ENCODE data around the gene PMF1.
A peak's percentile ranks its signal among the peaks of the same experiment; 100 is the strongest.

PMF1 gene

DNA sequence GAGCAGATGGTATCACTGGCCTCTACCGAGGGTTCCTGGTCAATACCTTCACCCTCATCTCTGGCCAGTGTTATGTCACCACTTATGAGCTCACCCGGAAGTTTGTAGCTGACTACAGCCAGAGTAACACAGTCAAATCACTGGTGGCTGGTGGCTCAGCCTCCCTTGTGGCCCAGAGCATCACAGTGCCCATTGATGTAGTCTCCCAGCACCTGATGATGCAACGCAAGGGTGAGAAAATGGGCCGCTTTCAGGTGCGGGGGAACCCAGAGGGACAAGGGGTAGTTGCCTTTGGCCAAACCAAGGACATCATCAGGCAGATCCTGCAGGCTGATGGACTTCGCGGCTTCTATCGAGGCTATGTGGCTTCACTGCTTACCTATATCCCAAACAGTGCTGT is 12.8 kb upstream of the PMF1 start:
- Histone ChIP-seq H2AK5ac (ENCODE audit: low read length) (no peak overlapping the region), H3K27ac (ENCODE audit: low read depth, low read length) (no peak overlapping the region), H3K9ac (ENCODE audit: low read length) (no peak overlapping the region), H3K79me2 (ENCODE audit: control insufficient read depth, insufficient read depth, low read length) (peaks cover 32% of the 10 kb centered on the region), H2BK5ac (ENCODE audit: low read length) (no peak overlapping the region), H3K4ac (ENCODE audit: low read depth, low read length) (no peak overlapping the region), H3K23ac (ENCODE audit: low read length) (no peak overlapping the region), H3K27me3 (ENCODE audit: insufficient read depth, low read length, poor library complexity) (no peaks in the 10 kb centered on the region), H4K5ac (ENCODE audit: low read length) (no peak overlapping the region), H3K36me3 (ENCODE audit: control insufficient read depth, insufficient read depth, low read length) (peaks cover 15% of the 10 kb centered on the region), H3K18ac (ENCODE audit: low read length) (no peak overlapping the region), H3K4me1 (ENCODE audit: control insufficient read depth, low read depth, low read length) (no peaks in the 10 kb centered on the region), H3K4me3 (ENCODE audit: low read length) (no peak overlapping the region), H3K79me1 (ENCODE audit: low read length) (peaks cover 46% of the 10 kb centered on the region), H2BK120ac (ENCODE audit: low read depth, low read length) (no peak overlapping the region), H3K4me2 (ENCODE audit: low read length) (no peak overlapping the region), H3K56ac (ENCODE audit: low read length) (no peak overlapping the region), H4K8ac (ENCODE audit: low read depth, low read length) (no peak overlapping the region), H2BK15ac (replicated peaks; ENCODE audit: low read depth) (no peak overlapping the region)
- DNase-seq, result no peak
- no CpG with 5 or more reads among the region's 8 CpGs for WGBS (ENCODE audit: extremely low coverage, insufficient coverage, low lambda C conversion rate)

DNA sequence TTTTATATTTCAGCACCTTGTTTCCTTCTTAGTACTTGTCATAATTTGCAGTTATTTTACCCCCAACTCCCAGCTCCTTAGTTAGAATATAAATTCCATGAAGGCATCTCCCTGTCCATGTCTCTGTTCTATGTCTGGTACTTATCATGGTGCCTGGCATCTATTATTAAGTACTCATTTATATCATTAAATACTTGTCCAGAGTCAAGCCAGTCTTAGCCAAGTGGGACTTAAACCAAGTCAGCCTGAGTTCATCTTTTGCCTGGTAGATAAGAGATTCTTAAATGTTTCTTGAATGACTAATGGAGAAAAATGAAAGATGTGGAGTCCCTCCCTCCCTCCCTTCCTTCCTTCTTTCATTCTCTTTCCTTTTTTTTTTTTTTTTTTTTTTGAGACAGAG is 9.5 kb upstream of the PMF1 start:
- peaks cover 27% of the 10 kb centered on the region for H3K79me1 ChIP-seq (ENCODE audit: low read length)
- H2BK120ac ChIP-seq (ENCODE audit: low read depth, low read length), result no peak overlapping the region
- H3K36me3 ChIP-seq (ENCODE audit: control insufficient read depth, insufficient read depth, low read length), result peaks cover 12% of the 10 kb centered on the region
- no peak overlapping the region for H3K27ac ChIP-seq (ENCODE audit: low read depth, low read length)
- no peak overlapping the region for H3K4me2 ChIP-seq (ENCODE audit: low read length)
- no peak overlapping the region for H3K9ac ChIP-seq (ENCODE audit: low read length)
- H3K23ac ChIP-seq (ENCODE audit: low read length), result no peak overlapping the region
- no peak overlapping the region for H4K5ac ChIP-seq (ENCODE audit: low read length)
- H2BK15ac ChIP-seq (replicated peaks; ENCODE audit: low read depth), result no peak overlapping the region
- H2BK5ac ChIP-seq (ENCODE audit: low read length), result no peak overlapping the region
- H3K27me3 ChIP-seq (ENCODE audit: insufficient read depth, low read length, poor library complexity), result no peaks in the 10 kb centered on the region
- H3K18ac ChIP-seq (ENCODE audit: low read length), result no peak overlapping the region
- no peak overlapping the region for H3K56ac ChIP-seq (ENCODE audit: low read length)
- H3K79me2 ChIP-seq (ENCODE audit: control insufficient read depth, insufficient read depth, low read length), result peaks cover 8% of the 10 kb centered on the region
- no peak overlapping the region for H3K4me3 ChIP-seq (ENCODE audit: low read length)
- no peak overlapping the region for H4K8ac ChIP-seq (ENCODE audit: low read depth, low read length)
- DNase-seq, result no peak
- no peak overlapping the region for H2AK5ac ChIP-seq (ENCODE audit: low read length)
- no peak overlapping the region for H3K4ac ChIP-seq (ENCODE audit: low read depth, low read length)
- H3K4me1 ChIP-seq (ENCODE audit: control insufficient read depth, low read depth, low read length), result no peaks in the 10 kb centered on the region

DNA sequence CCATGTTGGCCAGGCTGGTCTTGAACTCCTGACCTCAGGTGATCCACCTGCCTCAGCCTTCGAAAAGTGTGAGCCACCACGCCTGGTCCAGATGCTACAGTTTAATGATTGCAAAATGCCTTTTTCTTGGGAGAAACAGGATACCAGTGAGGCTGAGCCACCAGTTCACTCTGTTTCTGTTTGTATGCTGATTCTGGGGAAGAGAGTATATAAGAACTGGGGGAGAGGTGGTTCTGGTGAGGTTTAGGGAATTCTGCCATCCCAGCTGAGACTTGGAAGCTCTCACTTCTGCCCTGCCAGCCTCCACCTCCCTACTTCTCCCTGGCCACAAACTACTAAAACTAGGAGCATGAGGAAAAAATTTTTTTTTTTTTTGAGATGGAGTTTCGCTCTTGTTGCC is 8.1 kb upstream of the PMF1 start:
- Histone ChIP-seq H3K4me3 (ENCODE audit: low read length) (no peak overlapping the region), H3K4me2 (ENCODE audit: low read length) (no peak overlapping the region), H3K27ac (ENCODE audit: low read depth, low read length) (no peak overlapping the region), H3K79me1 (ENCODE audit: low read length) (peaks cover 16% of the 10 kb centered on the region), H3K9ac (ENCODE audit: low read length) (no peak overlapping the region), H4K8ac (ENCODE audit: low read depth, low read length) (no peak overlapping the region), H2BK5ac (ENCODE audit: low read length) (no peak overlapping the region), H3K18ac (ENCODE audit: low read length) (no peak overlapping the region), H3K79me2 (ENCODE audit: control insufficient read depth, insufficient read depth, low read length) (peaks cover 4% of the 10 kb centered on the region), H4K5ac (ENCODE audit: low read length) (no peak overlapping the region), H3K56ac (ENCODE audit: low read length) (peak overlapping the region; percentile 15), H3K27me3 (ENCODE audit: insufficient read depth, low read length, poor library complexity) (no peaks in the 10 kb centered on the region), H3K36me3 (ENCODE audit: control insufficient read depth, insufficient read depth, low read length) (peaks cover 11% of the 10 kb centered on the region), H3K4me1 (ENCODE audit: control insufficient read depth, low read depth, low read length) (no peaks in the 10 kb centered on the region), H3K4ac (ENCODE audit: low read depth, low read length) (no peak overlapping the region), H2BK120ac (ENCODE audit: low read depth, low read length) (no peak overlapping the region), H3K23ac (ENCODE audit: low read length) (no peak overlapping the region), H2AK5ac (ENCODE audit: low read length) (no peak overlapping the region), H2BK15ac (replicated peaks; ENCODE audit: low read depth) (no peak overlapping the region)
- DNase-seq, result no peak
- no CpG with 5 or more reads among the region's 3 CpGs for WGBS (ENCODE audit: extremely low coverage, insufficient coverage, low lambda C conversion rate)

DNA sequence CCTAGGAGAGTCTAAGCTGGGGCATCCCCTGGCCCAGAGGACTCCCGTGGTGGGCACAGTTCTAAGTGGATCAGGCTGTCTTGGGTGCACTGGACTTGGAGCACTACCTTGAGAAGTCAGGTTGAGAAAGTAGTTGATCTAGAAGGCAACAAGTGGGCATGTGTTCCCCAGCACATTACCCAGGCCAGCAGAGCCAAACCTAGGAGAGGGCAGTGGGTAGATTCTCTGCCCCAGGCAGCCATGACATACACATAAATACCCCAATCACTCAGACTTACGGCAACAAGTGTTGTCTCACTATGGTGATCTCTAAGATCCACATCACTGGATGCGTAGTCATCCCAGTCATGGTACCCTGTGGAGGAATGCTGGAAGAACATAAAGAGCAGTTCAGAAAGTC is 1.6 kb upstream of the PMF1 start:
- no peak overlapping the region for H3K23ac ChIP-seq (ENCODE audit: low read length)
- no peak overlapping the region for H2BK5ac ChIP-seq (ENCODE audit: low read length)
- peaks cover 7% of the 10 kb centered on the region for H3K79me2 ChIP-seq (ENCODE audit: control insufficient read depth, insufficient read depth, low read length)
- DNase-seq, result no peak
- no peak overlapping the region for H3K56ac ChIP-seq (ENCODE audit: low read length)
- peaks cover 4% of the 10 kb centered on the region for H3K79me1 ChIP-seq (ENCODE audit: low read length)
- no peak overlapping the region for H3K4me3 ChIP-seq (ENCODE audit: low read length)
- H2BK120ac ChIP-seq (ENCODE audit: low read depth, low read length), result no peak overlapping the region
- H2BK15ac ChIP-seq (replicated peaks; ENCODE audit: low read depth), result no peak overlapping the region
- no peak overlapping the region for H3K27ac ChIP-seq (ENCODE audit: low read depth, low read length)
- no peak overlapping the region for H4K5ac ChIP-seq (ENCODE audit: low read length)
- H3K4me2 ChIP-seq (ENCODE audit: low read length), result no peak overlapping the region
- peaks cover 5% of the 10 kb centered on the region for H3K36me3 ChIP-seq (ENCODE audit: control insufficient read depth, insufficient read depth, low read length)
- H2AK5ac ChIP-seq (ENCODE audit: low read length), result no peak overlapping the region
- no peak overlapping the region for H3K4ac ChIP-seq (ENCODE audit: low read depth, low read length)
- no peak overlapping the region for H3K18ac ChIP-seq (ENCODE audit: low read length)
- H3K4me1 ChIP-seq (ENCODE audit: control insufficient read depth, low read depth, low read length), result peaks cover 3% of the 10 kb centered on the region
- no peaks in the 10 kb centered on the region for H3K27me3 ChIP-seq (ENCODE audit: insufficient read depth, low read length, poor library complexity)
- H3K9ac ChIP-seq (ENCODE audit: low read length), result no peak overlapping the region
- no peak overlapping the region for H4K8ac ChIP-seq (ENCODE audit: low read depth, low read length)
- WGBS (ENCODE audit: extremely low coverage, insufficient coverage, low lambda C conversion rate), result no CpG with 5 or more reads among the region's 3 CpGs

DNA sequence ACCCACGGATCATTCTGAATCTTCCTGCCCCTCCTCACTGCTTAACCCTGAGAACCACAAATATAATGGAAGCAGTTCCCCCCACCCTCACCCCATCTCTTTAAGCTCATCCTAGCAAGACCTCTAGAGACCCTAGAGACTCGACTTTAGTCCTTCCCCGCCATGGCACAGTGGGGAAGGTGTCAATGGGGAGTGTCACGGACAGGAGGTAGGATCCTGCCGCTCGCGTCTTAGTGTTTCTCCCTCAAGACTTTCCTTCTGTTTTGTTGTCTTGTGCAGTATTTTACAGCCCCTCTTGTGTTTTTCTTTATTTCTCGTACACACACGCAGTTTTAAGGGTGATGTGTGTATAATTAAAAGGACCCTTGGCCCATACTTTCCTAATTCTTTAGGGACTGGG is 677 bp upstream of the PMF1 start:
- H3K79me2 ChIP-seq (ENCODE audit: control insufficient read depth, insufficient read depth, low read length), result peaks cover 7% of the 10 kb centered on the region
- WGBS (ENCODE audit: extremely low coverage, insufficient coverage, low lambda C conversion rate), result no CpG with 5 or more reads among the region's 9 CpGs
- peak overlapping the region; percentile 87 for H4K8ac ChIP-seq (ENCODE audit: low read depth, low read length)
- peak overlapping the region; percentile 43 for H3K4ac ChIP-seq (ENCODE audit: low read depth, low read length)
- peak overlapping the region; percentile 42 for H2BK5ac ChIP-seq (ENCODE audit: low read length)
- no peak overlapping the region for H3K4me3 ChIP-seq (ENCODE audit: low read length)
- H3K9ac ChIP-seq (ENCODE audit: low read length), result peak overlapping the region; percentile 78
- H2BK15ac ChIP-seq (replicated peaks; ENCODE audit: low read depth), result no peak overlapping the region
- no peak overlapping the region for H2BK120ac ChIP-seq (ENCODE audit: low read depth, low read length)
- H3K18ac ChIP-seq (ENCODE audit: low read length), result no peak overlapping the region
- peak overlapping the region; percentile 68 for H4K5ac ChIP-seq (ENCODE audit: low read length)
- H3K4me2 ChIP-seq (ENCODE audit: low read length), result peak overlapping the region; percentile 28
- H2AK5ac ChIP-seq (ENCODE audit: low read length), result peak overlapping the region; percentile 54
- H3K27ac ChIP-seq (ENCODE audit: low read depth, low read length), result no peak overlapping the region
- H3K56ac ChIP-seq (ENCODE audit: low read length), result peak overlapping the region; percentile 82
- peaks cover 5% of the 10 kb centered on the region for H3K36me3 ChIP-seq (ENCODE audit: control insufficient read depth, insufficient read depth, low read length)
- no peak for DNase-seq
- no peak overlapping the region for H3K23ac ChIP-seq (ENCODE audit: low read length)
- no peaks in the 10 kb centered on the region for H3K27me3 ChIP-seq (ENCODE audit: insufficient read depth, low read length, poor library complexity)
- H3K4me1 ChIP-seq (ENCODE audit: control insufficient read depth, low read depth, low read length), result peaks cover 3% of the 10 kb centered on the region
- H3K79me1 ChIP-seq (ENCODE audit: low read length), result peaks cover 4% of the 10 kb centered on the region

DNA sequence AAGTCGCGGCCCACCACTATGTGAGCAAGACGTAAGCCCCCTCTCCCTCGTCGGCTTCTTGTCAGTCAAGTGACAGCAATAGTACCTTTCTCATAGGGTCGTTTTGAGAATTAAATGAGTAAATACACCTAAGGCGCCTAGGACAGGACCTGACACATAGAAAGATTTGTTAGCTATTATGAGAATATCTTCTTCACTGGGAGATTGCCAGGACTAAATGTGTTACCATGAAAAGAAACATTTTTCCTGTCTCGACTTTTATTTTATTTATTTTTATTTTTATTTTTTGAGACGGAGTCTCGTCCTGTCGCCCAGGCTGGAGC is 798 bp downstream of the PMF1 start:
- H3K56ac ChIP-seq (ENCODE audit: low read length), result peak overlapping the region; percentile 100
- H4K8ac ChIP-seq (ENCODE audit: low read depth, low read length), result no peak overlapping the region
- H3K79me1 ChIP-seq (ENCODE audit: low read length), result peaks cover 4% of the 10 kb centered on the region
- H3K27me3 ChIP-seq (ENCODE audit: insufficient read depth, low read length, poor library complexity), result no peaks in the 10 kb centered on the region
- no peak overlapping the region for H2BK15ac ChIP-seq (replicated peaks; ENCODE audit: low read depth)
- peaks cover 3% of the 10 kb centered on the region for H3K36me3 ChIP-seq (ENCODE audit: control insufficient read depth, insufficient read depth, low read length)
- H3K4me1 ChIP-seq (ENCODE audit: control insufficient read depth, low read depth, low read length), result peaks cover 5% of the 10 kb centered on the region
- peak overlapping the region; percentile 14 for H3K4me2 ChIP-seq (ENCODE audit: low read length)
- no peak overlapping the region for H2BK120ac ChIP-seq (ENCODE audit: low read depth, low read length)
- whole genome bisulfite sequencing (ENCODE audit: extremely low coverage, insufficient coverage, low lambda C conversion rate), result no CpG with 5 or more reads among the region's 11 CpGs
- H4K5ac ChIP-seq (ENCODE audit: low read length), result no peak overlapping the region
- DNase-seq, result no peak
- H3K4ac ChIP-seq (ENCODE audit: low read depth, low read length), result peak overlapping the region; percentile 43
- H3K79me2 ChIP-seq (ENCODE audit: control insufficient read depth, insufficient read depth, low read length), result peaks cover 7% of the 10 kb centered on the region
- H2AK5ac ChIP-seq (ENCODE audit: low read length), result no peak overlapping the region
- peak overlapping the region; percentile 99 for H3K9ac ChIP-seq (ENCODE audit: low read length)
- H3K23ac ChIP-seq (ENCODE audit: low read length), result no peak overlapping the region
- H2BK5ac ChIP-seq (ENCODE audit: low read length), result no peak overlapping the region
- peak overlapping the region; percentile 90 for H3K27ac ChIP-seq (ENCODE audit: low read depth, low read length)
- peak overlapping the region; percentile 83 for H3K18ac ChIP-seq (ENCODE audit: low read length)
- H3K4me3 ChIP-seq (ENCODE audit: low read length), result peak overlapping the region; percentile 76
